ENCODE data around the gene ALAD. TPM values are rescaled to one million over a fixed set of nuclear protein-coding genes. Genes with fewer than 3 reads are reported as not detected.

The ALAD gene
- total and polyA plus RNA-seq, 2 experiments from 2014 or later, result 13.7 to 18.7 TPM

DNA sequence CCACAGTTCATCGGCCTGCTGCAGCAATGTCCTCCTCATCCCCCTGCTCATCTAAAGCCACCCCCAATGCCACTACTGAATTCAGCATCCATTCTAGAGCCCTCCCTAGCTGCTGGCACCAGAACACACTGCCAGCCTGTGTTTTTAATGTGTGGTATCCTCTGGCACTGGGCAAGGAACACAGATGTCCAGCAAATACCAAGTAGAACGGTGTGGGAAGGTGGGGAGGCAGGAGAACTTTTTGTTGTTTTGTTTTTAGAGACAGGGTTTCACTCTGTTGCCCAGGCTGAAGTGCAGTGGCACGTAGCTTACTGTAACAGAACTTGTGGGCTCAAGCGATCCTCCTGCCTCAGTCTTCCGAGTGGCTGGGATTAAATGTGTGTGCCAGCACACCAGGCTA lies 29.0 kb downstream of the ALAD start:
- Histone ChIP-seq H3K9me3 (ENCODE audit: low read depth) (no peaks in the 10 kb centered on the region), H3K4me1 (ENCODE audit: insufficient read depth) (no peaks in the 10 kb centered on the region), H3F3A (ENCODE audit: insufficient read depth) (no peaks in the 10 kb centered on the region), H3K9ac (no peak overlapping the region), H3K4me2 (ENCODE audit: unreplicated experiment) (no peak overlapping the region), H3K9me2 (ENCODE audit: insufficient read depth) (no peaks in the 10 kb centered on the region), H3K27ac (no peak overlapping the region), H3K36me3 (ENCODE audit: low read depth) (no peaks in the 10 kb centered on the region), H3K79me2 (ENCODE audit: insufficient read depth) (no peaks in the 10 kb centered on the region), H2AFZ (no peak overlapping the region), H3K4me3 (no peak overlapping the region), H3K27me3 (replicated peaks; ENCODE audit: insufficient read depth) (no peaks in the 10 kb centered on the region), H4K20me1 (ENCODE audit: insufficient read depth) (no peaks in the 10 kb centered on the region)
- TF ChIP-seq EZH2 (IDR thresholded peaks at IDR 0.05; ENCODE audit: insufficient read depth, poor library complexity, severe bottlenecking) (no peak), EZH2phosphoT487 (IDR thresholded peaks at IDR 0.05; ENCODE audit: insufficient read depth, low read depth) (no peak)
- 93 to 94% methylated on average over 5 of the region's 5 CpGs for WGBS, 2 experiments (ENCODE audit: low coverage in 1 of 2, low lambda C conversion rate in 2 of 2, missing lambda C conversion rate in 2 of 2)
- in situ Hi-C loops (cut with MboI), result no loop called here
- no peak for DNase-seq

- no peaks in the 10 kb centered on the region for H3K9me2 ChIP-seq (ENCODE audit: insufficient read depth)
- DNase-seq, result no peak
- WGBS, 2 experiments (ENCODE audit: low coverage in 1 of 2, low lambda C conversion rate in 2 of 2, missing lambda C conversion rate in 2 of 2), result 72 to 73% methylated on average over 8 of the region's 8 CpGs
- in situ Hi-C loops (cut with MboI), result no loop called here
- no peak overlapping the region for H3K9ac ChIP-seq
- no peak overlapping the region for H3K27ac ChIP-seq
- H3K4me2 ChIP-seq (ENCODE audit: unreplicated experiment), result no peak overlapping the region
- H3K27me3 ChIP-seq (replicated peaks; ENCODE audit: insufficient read depth), result no peaks in the 10 kb centered on the region
- no peak overlapping the region for H2AFZ ChIP-seq
- no peak for TF ChIP-seq EZH2 (IDR thresholded peaks at IDR 0.05; ENCODE audit: insufficient read depth, poor library complexity, severe bottlenecking)
- H3K9me3 ChIP-seq (ENCODE audit: low read depth), result no peaks in the 10 kb centered on the region
- no peak overlapping the region for H3K4me3 ChIP-seq
- no peaks in the 10 kb centered on the region for H4K20me1 ChIP-seq (ENCODE audit: insufficient read depth)
- H3K36me3 ChIP-seq (ENCODE audit: low read depth), result no peaks in the 10 kb centered on the region
- no peaks in the 10 kb centered on the region for H3K79me2 ChIP-seq (ENCODE audit: insufficient read depth)
- H3F3A ChIP-seq (ENCODE audit: insufficient read depth), result no peaks in the 10 kb centered on the region
- no peaks in the 10 kb centered on the region for H3K4me1 ChIP-seq (ENCODE audit: insufficient read depth)
Measured at GRCh38 chr9:113370806-113371325, 30.2 kb downstream of the ALAD start.

GRCh38 chr9:113369855-113370140 lies 31.3 kb downstream of the ALAD start:
- no peaks in the 10 kb centered on the region for H4K20me1 ChIP-seq (ENCODE audit: insufficient read depth)
- TF ChIP-seq EZH2 (IDR thresholded peaks at IDR 0.05; ENCODE audit: insufficient read depth, poor library complexity, severe bottlenecking), result no peak
- TF ChIP-seq EZH2phosphoT487 (IDR thresholded peaks at IDR 0.05; ENCODE audit: insufficient read depth, low read depth), result no peak
- no peaks in the 10 kb centered on the region for H3K79me2 ChIP-seq (ENCODE audit: insufficient read depth)
- no peaks in the 10 kb centered on the region for H3F3A ChIP-seq (ENCODE audit: insufficient read depth)
- no peaks in the 10 kb centered on the region for H3K4me1 ChIP-seq (ENCODE audit: insufficient read depth)
- no peaks in the 10 kb centered on the region for H3K9me2 ChIP-seq (ENCODE audit: insufficient read depth)
- no peaks in the 10 kb centered on the region for H3K36me3 ChIP-seq (ENCODE audit: low read depth)
- H2AFZ ChIP-seq, result no peak overlapping the region
- no peak overlapping the region for H3K9ac ChIP-seq
- 68 to 74% methylated on average over 11 of the region's 11 CpGs for WGBS, 2 experiments (ENCODE audit: low coverage in 1 of 2, low lambda C conversion rate in 2 of 2, missing lambda C conversion rate in 2 of 2)
- H3K4me3 ChIP-seq, result no peak overlapping the region
- H3K27me3 ChIP-seq (replicated peaks; ENCODE audit: insufficient read depth), result no peaks in the 10 kb centered on the region
- no peaks in the 10 kb centered on the region for H3K9me3 ChIP-seq (ENCODE audit: low read depth)
- in situ Hi-C loops (cut with MboI), result no loop called here
- H3K27ac ChIP-seq, result no peak overlapping the region
- no peak overlapping the region for H3K4me2 ChIP-seq (ENCODE audit: unreplicated experiment)
- DNase-seq, result no peak

DNA sequence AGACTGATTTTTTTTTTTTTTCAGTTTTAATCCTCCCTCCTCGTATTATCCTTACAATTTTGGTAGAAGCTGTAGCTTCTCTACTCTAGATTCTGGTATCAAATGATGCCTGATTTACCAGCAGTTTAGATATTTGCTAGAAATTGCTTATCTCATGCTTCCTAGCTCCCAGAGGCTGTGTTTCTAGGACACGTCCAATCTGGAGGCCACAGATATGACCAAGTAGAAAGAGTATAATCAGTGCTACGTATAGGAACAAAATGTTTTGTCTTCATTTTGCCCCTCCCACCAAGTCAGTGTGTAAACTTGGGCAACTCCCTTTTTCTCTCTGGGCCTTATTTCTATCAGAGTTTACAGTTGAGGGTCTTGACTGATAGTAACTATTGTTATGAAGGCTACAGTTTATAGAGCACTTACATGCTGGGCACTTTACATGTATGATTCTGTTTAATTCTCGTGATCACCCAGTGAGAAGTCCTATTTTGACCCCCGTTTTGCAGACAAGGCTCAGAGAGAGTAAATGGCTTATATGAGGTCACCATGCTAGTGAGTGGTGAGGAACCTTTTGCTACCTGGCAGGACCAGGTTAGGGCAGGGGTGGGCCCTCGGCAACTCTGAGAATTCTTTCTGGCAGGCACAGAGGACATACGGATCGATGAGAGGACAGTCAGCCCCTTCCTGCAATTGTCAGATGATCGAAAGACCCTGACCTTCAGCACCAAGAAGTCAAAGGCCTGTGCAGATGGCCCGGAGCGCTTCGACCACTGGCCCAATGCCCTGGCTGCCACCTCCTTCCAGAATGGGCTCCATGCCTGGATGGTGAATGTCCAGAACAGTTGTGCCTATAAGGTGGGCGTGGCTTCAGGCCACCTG lies 31.9 kb downstream of the ALAD start:
- H4K20me1 ChIP-seq (ENCODE audit: insufficient read depth), result no peaks in the 10 kb centered on the region
- in situ Hi-C loops (cut with MboI), result no loop called here
- no peaks in the 10 kb centered on the region for H3K79me2 ChIP-seq (ENCODE audit: insufficient read depth)
- H3F3A ChIP-seq (ENCODE audit: insufficient read depth), result no peaks in the 10 kb centered on the region
- no peak overlapping the region for H3K9ac ChIP-seq
- TF ChIP-seq EZH2 (IDR thresholded peaks at IDR 0.05; ENCODE audit: insufficient read depth, poor library complexity, severe bottlenecking), result no peak
- no peak for TF ChIP-seq EZH2phosphoT487 (IDR thresholded peaks at IDR 0.05; ENCODE audit: insufficient read depth, low read depth)
- no peak overlapping the region for H3K27ac ChIP-seq
- H3K4me2 ChIP-seq (ENCODE audit: unreplicated experiment), result no peak overlapping the region
- no peaks in the 10 kb centered on the region for H3K9me2 ChIP-seq (ENCODE audit: insufficient read depth)
- H3K9me3 ChIP-seq (ENCODE audit: low read depth), result no peaks in the 10 kb centered on the region
- H3K4me1 ChIP-seq (ENCODE audit: insufficient read depth), result no peaks in the 10 kb centered on the region
- DNase-seq, result no peak
- H3K36me3 ChIP-seq (ENCODE audit: low read depth), result no peaks in the 10 kb centered on the region
- 66% methylated on average over 13 of the region's 13 CpGs for WGBS, 2 experiments (ENCODE audit: low coverage in 1 of 2, low lambda C conversion rate in 2 of 2, missing lambda C conversion rate in 2 of 2)
- no peak overlapping the region for H3K4me3 ChIP-seq
- no peaks in the 10 kb centered on the region for H3K27me3 ChIP-seq (replicated peaks; ENCODE audit: insufficient read depth)
- H2AFZ ChIP-seq, result no peak overlapping the region

All from GM23248 (cell line).